ENCODE results near the gene EPHB1.

DNA sequence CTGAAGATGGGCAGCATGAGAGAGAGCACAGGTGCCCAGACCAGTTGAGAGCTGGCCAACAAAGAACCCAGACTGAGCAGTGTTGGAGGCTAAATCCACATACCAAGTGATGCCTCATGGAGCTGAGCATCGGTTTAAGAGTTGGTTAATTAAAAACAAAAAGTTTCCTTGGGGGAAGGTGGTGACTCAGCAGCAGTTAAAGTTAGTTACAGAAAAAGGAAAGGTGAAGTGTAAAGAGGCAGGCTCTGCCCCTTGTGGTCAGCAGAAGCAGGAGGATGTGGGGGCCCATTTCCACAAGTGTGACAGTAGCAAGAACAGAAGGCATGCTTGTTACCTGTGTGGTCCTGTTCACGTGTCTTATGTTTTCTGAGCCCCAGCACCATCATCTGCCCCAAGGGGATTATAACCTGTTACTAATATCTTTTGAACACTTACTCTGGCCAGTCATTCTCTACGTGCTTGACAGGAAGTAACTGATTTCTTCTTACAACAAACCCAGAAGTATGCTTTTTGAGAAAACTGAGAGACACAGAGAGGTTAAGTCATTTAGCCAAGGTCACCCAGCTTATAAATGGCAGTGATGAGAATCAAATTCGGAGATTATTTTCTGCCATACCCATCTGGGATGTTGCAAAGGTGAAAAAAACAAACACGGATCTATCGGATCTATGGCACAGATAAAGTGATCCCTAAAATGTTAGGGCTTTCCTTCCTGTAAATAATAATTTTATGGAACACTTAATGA lies 91.0 kb downstream of the EPHB1 start:
- TF ChIP-seq, protein P1, sequence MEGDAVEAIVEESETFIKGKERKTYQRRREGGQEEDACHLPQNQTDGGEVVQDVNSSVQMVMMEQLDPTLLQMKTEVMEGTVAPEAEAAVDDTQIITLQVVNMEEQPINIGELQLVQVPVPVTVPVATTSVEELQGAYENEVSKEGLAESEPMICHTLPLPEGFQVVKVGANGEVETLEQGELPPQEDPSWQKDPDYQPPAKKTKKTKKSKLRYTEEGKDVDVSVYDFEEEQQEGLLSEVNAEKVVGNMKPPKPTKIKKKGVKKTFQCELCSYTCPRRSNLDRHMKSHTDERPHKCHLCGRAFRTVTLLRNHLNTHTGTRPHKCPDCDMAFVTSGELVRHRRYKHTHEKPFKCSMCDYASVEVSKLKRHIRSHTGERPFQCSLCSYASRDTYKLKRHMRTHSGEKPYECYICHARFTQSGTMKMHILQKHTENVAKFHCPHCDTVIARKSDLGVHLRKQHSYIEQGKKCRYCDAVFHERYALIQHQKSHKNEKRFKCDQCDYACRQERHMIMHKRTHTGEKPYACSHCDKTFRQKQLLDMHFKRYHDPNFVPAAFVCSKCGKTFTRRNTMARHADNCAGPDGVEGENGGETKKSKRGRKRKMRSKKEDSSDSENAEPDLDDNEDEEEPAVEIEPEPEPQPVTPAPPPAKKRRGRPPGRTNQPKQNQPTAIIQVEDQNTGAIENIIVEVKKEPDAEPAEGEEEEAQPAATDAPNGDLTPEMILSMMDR (IDR thresholded peaks at IDR 0.05): no peak
- TF ChIP-seq MAX (CRISPR knock-in tag; IDR thresholded peaks at IDR 0.05) (no peak), CBFB (CRISPR knock-in tag; IDR thresholded peaks at IDR 0.05; ENCODE audit: low read depth) (no peak), JAZF1 (CRISPR knock-in tag; IDR thresholded peaks at IDR 0.05) (no peak)
